Thyroid gland (tissue), 4 donors: Measurements from ENCODE around the gene OPTC.

ENCODE experiments used
- CTCF ChIP-seq, 6 experiments: fragments of 200-600 bp in 3 of 6; fragments of 450-650 bp in 3 of 6; sonication (generic) in 3 of 6; IDR thresholded peaks; one replicate each; pipeline ENCODE4 v1.5.1; 2016 to 2019; ENCODE audit warnings: antibody characterized with exemption in 6 of 6, mild to moderate bottlenecking in 2 of 6, inconsistent platforms in 1 of 6, moderate library complexity in 1 of 6
- POLR2A ChIP-seq, 2 donors: fragments of 450-650 bp; IDR thresholded peaks; one replicate each; pipeline ENCODE4 v1.6.1; 2017; ENCODE audit warnings: antibody characterized with exemption in 2 of 2, mild to moderate bottlenecking in 2 of 2, moderate library complexity in 1 of 2

GRCh38 chr1:203475012-203475981 lies 18.7 kb upstream of the OPTC start, which contains the start of gene PRELP:
- TF ChIP-seq CTCF (IDR thresholded peaks at IDR 0.05), result no peak
- peak in 1 of 2 donors; percentile 38 for TF ChIP-seq POLR2A (IDR thresholded peaks at IDR 0.05)
